GM19463 (cell line): ENCODE measurements around the gene NHLRC1.
"Not testable (repeated sequence)": the region's sequence is repeated elsewhere in the genome, so short reads cannot be mapped to it uniquely, and the experiment has no call there.

Experiments used
- ATAC-seq: cut with Tn5 transposase; IDR thresholded peaks from one replicate; pipeline ENCODE4 v1.9.1; 2021; ENCODE audit warnings: mild to moderate bottlenecking, moderate library complexity; ENCODE audit not compliant: unreplicated experiment

The NHLRC1 gene

DNA sequence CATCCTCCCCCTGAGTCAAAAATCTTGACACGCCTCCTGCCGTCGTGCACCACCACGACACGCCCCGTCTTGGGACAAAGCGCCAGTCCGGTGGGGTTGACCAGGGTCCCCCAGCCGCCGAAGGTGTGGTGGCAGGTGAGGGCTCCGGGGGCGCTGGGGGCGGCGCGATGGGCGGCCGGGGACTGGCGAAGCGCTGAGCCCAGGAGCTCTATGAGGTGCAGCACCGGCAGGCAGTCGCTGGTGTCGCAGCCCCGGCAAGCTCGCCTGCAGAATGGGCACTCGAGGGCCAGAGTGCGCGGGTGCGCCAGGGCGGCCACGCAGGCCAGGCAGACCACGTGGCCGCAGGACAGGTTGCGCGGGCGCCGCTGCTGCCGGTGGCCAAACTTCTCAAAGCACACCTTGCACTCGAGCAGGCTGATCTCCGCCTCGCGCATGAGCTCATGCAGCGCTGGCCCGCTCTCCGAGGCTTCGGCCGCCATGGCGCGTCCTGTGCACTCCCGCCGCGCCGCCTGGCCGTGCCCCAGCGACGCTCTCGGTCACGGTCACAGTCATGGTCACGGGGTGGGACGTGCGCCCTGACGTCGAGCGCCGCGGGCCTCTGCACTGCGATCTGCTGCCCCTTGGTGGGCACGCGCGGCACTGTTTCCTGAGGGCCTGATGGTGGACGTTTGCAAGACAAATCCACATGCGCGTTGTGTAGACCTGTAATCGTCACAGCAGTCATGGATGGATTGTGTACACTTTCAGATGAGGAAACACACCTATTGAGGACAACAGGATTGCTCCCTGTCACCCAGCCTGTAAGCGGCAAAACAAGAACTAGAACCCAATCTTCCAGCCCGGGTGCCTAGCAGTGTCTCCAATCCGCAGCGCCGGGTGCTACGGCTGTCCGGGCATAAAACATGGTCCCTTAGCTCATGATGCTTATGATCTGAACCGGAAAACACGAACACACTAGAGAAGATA is at the start of gene NHLRC1:
TSS of gene NHLRC1 (minus strand) at position 550 of the 966 bp plus-strand sequence. CDS start at position 479, 71 bp downstream.
- ATAC-seq: peak; percentile 100

DNA sequence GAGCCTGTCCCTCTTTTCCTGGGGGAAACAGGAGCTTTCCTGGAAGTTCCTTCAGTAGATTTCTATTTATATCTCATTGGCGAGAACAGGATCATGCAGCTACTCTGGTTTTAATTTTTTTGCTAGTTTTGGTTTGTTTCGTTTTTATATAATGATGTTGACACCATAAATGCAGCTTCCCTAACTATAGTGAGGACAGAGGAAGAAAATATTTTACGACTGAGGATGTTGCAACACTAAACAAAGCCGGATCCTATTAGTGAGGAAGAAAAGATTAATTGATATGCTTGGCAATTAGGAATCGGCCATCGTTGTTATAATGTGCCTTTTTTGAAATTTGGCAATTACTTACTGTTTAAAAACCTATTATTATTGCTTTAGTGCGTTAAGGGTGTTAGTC is 49.4 kb upstream of the NHLRC1 start:
- ATAC-seq: no peak

DNA sequence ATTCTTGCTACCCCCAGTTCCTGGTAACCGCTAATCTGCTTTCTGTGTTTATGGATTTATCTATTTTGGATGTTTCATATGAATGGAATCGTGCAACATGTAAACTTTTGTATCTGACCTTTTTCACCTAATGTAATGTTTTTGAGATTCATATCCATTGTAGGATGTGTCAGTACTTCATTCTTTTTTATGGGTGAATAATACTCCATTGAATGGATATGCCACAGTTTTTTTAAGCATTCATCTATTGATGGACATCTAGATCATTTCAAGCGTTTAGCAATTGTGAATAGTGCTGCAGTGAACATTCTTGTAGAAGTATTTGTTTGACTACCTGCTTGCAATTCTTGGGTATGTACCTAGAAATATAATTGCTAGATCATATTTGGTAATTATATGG is 45.8 kb upstream of the NHLRC1 start:
- no peak for ATAC-seq

DNA sequence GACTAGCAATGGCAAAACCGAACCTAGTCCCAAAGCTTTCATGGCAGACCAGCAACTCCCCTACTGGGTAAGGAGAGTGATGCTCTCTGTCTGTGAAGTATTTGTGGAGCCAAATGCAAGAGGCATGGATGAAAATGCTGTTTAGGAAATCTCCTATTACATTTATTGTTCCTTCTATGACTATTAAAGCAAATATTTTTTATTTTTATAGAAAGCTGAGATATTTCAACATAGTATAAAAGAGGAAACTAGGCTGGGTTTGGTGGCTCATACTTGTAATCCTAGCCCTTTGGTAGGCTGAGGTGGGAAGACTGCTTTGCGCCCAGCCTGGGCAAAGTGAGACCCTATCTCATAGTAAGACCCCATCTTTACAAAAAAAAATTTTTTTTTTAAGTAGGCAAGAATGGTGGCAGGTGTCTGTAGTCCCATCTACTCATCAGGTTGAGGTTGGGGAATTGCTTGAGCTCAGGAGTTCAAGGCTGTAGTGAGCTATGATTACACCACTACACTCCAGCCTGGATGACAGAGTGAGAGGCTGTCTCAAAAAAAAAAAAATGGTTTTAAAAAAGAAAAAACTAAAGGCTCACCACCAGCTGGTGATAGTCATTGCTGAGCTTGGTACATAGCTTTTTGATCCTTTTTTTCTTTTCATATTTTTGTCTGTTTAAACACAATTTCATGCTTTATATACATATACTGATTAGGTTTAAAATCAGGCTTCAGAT is 44.0 kb upstream of the NHLRC1 start:
- ATAC-seq: no peak

DNA sequence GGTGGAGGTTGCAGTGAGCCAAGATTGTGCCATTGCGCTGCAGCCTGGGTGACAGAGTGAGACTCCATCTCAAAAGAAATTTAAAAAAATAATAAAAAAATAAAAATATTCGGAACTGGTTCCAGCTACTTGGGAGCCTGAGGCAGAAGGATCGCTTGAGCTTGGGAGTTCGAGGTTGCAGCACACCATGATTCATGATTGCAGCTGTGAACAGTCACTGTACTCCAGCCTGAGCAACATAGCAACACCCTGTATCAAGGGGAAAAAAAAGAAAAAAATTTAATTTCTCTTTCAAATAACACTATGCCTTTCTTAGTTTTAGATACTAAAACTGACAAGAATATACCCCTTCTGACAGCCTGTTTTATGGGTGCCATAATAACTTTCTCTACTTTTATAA is 43.3 kb upstream of the NHLRC1 start:
- no peak for ATAC-seq

GRCh38 chr6:18162401-18162800 is 39.9 kb upstream of the NHLRC1 start:
- ATAC-seq: no peak

DNA sequence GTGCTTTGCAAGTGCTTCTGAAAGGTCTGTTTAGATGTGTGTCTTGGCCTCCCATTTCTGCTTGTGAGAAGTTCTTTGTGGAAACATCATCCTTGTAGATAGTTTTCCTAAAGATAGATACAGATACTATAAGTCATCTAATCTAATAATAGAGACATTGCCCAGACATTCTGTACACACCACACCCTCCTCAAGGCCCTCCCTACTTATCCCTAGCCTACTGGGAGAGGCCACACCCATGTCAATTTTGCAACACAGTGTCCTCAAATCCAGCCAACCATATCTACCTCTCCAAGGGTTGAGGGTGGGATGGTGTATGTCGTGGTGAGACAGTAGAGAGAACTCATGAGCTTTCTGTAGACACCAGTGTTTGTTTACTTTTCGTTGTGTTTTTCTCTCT is 39.0 kb upstream of the NHLRC1 start:
- no peak for ATAC-seq

DNA sequence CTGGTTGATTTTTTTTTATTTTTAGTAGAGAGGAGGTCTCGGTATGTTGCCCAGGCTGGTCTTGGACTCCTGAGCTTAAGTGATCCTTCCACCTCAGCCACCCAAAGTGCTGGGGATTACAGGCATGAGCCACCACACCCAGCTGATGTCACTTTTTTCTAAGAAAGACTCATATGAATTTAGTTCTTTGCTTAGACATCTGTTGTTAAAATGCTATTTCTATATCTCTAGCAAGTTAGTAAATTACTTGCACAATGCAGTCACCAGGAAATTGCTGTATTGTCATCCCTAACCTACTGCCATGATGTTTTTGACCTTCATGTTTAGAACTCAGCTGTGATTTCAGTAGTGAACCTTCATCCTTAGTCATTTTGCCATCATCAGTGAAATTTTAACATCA is 38.4 kb upstream of the NHLRC1 start:
- ATAC-seq: no peak

DNA sequence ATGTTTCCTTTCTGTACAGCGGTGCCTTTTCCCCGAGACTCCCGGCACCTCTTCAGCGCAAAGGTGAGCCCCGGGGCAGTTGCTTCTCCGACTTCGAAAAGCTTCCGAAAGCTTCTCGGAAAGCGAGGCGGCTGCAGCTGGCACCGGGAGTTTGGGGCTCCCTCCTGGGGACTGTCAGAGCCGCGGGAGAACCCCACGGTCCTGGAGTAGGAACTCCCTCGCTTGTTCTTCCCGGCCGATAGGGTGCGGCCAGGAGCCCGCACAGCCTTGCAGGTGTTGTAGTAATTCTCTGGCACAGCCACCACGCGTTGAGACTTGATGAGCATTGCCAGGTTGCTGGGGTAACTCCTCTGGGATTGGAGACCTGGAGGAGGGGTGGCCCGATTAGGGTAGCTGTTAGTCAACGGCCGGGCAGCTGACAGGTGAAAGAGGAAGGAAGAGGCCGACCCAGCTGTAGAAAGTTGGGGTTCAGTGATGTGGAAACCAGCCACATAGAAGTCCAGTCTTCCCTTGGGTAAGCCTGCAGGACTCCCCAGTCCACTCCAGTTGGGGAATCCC is 33.5 kb upstream of the NHLRC1 start:
- ATAC-seq: peak; percentile 29

DNA sequence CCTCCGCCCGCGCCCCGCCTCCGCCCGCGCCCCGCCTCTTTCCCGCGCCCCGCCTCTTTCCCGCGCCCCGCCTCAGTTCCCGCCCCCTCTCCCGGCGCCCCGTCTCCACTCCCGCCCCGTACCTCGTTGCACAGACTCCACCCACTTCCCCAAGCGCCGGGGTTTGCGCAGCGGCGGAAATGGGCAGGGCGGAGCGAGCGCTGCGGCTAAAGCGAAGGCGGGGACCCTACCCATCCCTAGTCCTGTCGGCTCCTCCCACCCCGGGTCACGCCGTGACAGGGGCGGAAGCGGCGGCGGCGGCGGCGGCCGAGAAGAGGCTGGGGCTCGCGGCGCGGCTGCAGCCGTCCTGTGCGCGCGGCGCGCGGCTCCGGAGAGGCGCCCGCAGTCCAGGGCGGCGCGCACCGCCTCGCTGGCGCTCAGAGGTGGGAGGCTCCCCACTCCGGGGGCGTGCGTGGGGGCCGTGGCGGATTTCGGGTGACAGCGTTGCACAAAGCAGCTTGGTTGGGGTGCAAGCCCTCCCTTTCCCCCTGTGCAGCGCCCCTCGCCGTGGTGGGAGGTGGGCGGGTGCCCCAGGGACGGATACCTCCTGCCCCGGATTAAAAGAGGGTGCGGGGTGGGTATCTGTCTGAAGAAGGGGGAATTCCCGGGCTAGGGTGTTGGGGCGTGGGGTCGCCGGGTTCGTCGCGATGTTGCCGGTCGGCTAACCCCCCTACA is 32.8 kb upstream of the NHLRC1 start, which contains the start of gene KDM1B:
TSS of gene KDM1B (plus strand) at position 273 of the 714 bp plus-strand sequence. CDS start 4,474 bp downstream, outside the sequence.
- ATAC-seq: peak; percentile 86

DNA sequence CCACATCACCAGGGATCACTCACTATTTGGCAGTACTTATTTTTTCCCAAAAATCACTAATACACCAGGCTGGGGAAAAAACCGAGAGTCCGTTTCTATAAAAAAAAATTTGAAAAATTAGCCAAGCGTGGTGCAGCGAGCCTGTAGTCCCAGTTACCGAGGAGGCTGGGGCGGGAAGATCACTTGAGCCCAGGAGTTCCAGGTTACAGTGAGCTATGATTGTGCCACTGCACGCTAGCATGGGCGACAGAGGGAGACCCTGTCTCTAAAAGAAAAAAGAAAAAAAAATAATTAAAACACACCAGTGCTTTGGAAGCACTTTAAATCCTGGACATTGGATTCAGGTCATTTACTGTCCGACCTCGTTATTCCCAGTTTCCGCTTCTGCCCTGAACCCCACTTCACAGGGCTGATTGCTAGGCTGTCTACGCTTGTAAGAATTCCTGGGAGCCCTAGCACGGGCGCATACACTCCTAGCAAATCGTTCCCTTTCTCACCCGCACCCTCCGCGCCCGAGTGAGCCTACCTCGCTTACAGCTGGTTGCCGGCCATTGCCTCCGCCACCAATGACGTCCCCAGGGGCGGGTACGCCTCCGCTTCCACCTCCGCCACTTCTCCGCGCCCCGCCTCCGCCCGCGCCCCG is 32.2 kb upstream of the NHLRC1 start, which contains the start of gene TPMT:
TSS of gene TPMT (minus strand) at position 571 of the 643 bp plus-strand sequence. CDS start 5,950 bp downstream, outside the sequence.
- ATAC-seq: peak; percentile 45

- ATAC-seq: no peak
Measured at GRCh38 chr6:18153311-18153703, 30.8 kb upstream of the NHLRC1 start.

GRCh38 chr6:18151801-18152200 is 29.3 kb upstream of the NHLRC1 start:
- no peak for ATAC-seq

DNA sequence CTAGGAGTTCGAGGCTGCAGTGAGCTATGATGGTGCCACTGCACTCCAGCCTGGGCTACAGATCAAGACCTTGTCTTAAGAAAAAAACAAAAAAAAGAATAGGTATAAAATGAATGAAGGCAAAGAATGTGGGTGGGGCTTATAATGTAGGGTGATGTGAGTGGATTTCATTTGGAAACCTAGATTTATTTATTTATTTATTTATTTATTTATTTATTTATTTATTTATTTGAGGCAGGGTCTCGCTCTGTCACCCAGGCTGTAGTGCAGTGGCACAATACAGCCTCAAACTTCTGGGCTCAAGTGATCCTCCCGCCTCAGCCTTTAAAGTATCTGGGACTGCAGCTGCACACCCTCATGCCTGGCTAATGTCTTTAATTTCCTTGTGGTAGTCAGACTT is 28.9 kb upstream of the NHLRC1 start:
- ATAC-seq: not testable (repeated sequence)

DNA sequence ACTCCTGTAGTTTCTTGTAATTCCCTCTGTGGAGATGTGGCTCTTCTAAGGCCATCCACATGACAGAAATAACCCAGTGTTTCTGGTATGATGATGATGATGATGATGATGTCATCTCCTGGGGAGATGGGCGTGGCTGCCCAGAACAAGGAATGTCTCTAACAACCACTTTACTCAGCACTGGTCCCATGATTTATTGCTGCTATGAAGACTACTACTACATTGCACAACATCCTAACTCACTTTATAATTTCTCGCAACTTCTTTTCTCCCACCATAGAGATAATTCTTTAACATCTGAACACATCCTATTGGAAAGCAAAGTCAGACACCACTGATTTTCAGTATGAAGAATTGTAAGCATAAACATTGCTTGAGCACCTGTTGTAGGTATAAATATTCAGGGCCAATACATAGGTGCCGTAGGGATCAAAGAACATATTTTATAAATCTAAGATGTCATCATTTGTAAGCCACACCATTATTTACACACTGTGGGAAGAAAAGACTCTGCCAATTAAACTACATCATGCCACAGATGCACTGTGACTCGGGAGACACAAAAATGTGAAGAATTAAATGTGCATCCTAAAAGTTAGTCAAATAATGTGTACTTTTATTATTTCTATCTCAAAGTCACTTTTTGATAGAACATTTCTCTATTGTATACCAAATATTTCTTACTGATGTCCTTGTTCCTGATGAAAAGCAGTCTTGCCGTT is 26.0 kb upstream of the NHLRC1 start:
- no peak for ATAC-seq

- ATAC-seq: no peak
Measured at GRCh38 chr6:18147616-18148015, 25.1 kb upstream of the NHLRC1 start.

- no peak for ATAC-seq
Measured at GRCh38 chr6:18147160-18147559, 24.7 kb upstream of the NHLRC1 start.

DNA sequence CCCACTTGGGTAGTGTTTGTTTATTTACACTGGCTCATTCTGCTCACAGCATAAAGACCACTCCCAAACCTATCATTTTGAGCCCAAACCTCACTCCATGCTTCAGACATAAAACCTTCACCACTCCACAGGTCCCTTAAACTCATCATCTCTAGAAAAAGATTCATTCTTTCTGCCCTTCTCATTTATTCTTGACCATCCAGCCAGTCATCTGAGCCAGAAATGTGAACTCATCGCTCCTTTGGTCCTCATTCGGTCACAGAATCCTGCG is 20.0 kb upstream of the NHLRC1 start:
- no peak for ATAC-seq

- no peak for ATAC-seq
Measured at GRCh38 chr6:18141805-18142590, 19.5 kb upstream of the NHLRC1 start.
